Measurements from ENCODE around the gene BRD9.
"Not testable (repeated sequence)": the region's sequence is repeated elsewhere in the genome, so short reads cannot be mapped to it uniquely, and the experiment has no call there.

Gene BRD9

DNA sequence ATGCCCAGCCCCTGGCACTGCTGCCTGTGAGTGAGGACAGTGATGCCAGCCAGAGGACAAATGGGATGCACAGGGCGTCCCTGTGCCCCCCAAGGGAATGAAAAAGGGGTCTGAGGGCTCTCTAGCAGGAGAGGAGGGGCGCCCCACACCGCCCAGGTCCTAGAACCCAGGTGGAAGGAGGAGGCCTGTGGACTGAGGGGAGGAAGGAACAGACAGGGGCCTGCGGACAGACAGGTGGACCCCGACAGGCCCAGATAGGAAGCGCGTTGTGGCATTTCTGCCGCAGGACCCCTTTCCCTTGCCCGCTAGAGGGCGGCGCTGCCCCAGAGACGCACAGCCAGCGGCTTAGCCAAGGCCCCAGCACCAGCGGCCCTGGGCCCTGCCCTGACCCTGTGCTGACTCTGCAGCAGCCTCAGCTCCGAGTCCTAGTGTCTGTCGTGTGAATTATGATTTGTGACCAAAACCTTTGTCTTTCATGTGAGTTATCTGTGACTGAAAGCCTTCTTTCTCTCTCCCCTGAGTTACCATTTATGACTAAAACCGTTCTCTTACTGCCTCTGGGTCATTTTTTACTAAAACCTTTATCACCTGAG, 30.8 kb upstream of the BRD9 start:
- DNase-seq = peak; percentile 74

DNA sequence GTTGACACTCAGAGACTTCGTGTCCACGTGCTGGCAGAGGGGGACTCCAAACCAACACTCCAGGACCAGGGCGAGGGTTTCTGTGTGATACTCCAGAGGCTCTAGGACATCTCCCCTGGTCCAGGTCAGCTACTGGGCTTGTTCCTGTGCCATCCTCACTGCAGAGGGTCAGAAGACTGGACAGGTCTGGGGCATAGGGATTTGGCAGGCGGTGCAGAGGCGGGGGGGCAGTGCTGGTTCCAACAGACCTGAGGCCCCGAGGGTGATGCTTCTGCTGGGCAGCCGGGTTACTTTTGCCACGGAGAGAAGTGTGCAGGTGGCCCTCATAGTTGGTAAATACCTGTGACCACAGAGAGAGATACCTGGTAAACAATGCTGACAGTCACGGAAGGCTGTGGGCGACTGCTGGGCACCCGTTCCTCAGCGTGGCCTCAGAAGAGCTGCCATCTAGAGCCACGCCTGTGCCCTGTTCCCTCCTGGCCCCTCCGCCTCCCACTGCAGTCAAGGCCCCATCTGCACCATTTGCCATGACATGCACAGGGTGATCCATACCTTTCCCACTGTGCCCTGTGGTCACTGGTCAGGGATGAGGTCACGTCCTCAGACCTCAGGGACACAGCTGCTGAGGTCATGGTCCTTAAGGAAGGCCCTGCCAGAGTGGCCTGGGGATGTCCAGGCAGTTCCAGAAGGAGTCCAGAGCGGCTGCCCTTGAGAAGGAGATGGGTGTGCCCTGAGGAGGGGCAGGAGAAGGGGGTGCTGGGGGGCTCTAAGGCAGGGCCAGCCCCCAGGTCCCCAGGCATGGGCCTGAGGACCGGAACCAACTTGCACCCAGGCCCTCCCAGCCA, 30.1 kb upstream of the BRD9 start:
- DNase-seq = no peak

DNA sequence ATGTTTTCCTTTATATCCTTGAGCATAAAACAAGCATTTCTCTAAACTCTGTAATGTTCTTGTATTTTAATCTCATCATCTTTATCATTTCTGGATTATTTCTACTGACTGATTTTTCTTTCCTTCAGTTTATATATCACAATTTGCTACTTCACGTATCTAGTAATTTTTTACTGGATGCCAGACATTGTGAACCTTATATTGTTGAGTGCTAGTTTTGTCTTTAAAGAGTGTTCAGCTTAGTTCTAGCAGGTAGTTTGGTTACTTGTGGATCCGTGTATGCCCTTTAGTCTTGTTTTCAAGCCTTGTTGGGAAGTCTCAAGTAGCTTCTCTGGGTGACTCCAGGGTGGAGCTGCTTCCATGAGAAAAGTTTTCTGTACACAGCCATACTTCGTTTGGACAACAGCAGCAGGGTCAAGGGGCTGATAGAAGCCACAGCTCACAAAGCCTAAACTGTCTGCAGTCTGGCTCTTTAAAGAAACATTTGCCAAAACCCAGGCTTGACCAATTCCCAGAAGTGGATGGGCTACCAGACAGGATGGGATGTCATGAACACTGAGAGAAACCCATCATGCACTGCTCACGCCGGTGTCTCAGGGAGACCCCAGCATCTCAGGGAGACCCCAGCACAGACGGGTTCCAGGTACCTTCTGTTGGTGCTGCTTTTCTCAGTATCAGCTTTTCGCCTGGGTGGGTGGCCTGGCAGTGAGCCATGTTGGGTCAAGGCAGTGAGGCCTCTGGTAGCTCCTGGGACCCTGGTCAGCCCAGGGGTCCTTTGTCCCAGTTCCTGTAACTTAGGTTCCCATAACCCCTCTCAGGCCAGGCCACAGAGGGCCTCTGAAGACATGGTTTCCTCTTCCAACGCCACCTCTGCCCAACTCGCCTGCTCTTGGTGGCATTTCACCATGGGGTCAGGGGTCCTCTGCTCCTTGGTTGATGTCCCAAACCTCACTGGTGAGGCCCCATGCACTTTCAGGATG, 29.1 kb upstream of the BRD9 start:
- DNase-seq = no peak

- DNase-seq = no peak
Observed at GRCh38 chr5:920321-920720, 27.7 kb upstream of the BRD9 start.

DNA sequence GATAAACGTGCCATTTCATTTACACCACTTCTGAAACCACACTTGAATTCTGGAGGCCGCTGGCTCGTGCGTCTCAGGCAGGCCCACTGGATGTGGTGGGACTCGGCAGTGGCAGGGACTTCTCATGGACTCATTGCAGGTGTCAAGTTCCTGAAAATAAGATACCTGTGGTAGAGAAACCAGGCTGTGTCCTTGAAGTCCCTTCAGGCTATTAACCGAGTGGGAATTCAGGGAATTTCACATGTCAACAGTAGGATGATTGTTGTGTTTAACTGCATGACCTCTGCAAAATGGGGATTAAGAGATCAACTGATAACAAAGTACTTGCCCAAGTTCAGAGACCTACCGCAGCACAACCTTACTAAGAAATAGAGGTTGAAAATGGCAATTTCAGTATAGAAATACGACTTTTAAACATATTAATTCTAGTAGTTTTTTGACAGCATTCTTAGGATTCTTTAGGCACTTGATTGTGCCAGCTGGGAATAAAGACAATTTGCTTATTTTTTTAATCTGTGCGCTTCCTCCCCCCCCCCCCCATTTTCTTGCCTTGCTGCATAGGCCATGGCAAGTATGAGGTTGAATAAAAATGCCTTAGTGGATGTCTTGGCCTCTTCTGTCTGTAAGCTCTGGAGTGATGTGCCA, 26.9 kb upstream of the BRD9 start:
- no peak for DNase-seq

- DNase-seq = not testable (repeated sequence)
Observed at GRCh38 chr5:918717-919116, 26.1 kb upstream of the BRD9 start.

DNA sequence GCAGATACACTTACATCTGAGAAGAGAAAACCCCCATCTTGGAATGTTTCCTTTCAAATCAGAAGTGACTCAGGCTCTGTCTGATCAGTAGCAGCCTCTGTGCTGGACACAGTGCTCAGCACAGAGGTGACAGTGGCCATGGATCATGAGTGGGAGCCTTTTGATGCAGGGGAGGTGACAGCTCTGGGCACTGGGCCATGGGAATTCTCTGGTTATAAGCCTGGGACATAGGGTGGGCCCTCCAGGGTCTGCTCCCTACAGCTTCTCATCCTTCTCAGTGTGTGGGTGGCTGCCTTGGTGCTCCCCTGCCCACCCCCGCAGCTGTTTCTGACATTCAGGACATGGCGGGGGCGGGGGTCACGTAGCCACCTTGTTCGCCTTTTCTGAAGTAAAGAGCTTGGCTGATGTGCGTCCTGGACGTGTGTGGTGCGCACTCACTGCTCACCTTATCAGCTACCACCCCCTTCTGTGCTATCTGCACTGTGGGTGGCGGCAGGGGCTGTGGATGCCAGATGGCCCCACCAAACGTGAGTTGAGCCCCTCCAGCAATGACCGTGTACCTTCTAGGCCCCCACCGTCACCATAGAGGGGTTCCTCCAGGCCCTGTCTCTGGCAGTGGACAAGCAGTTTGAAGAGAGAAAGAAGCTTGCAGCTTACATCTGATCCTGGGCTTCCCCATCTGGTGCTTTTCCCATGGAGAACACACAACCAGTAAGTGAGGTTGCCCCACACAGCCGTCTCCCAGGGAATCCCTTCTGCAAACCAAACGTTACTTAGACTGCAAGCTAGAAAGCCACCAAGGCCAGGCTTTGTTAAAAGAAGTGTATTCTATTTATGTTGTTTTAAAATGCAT, 24.1 kb upstream of the BRD9 start:
- DNase-seq = no peak

GRCh38 chr5:915946-916345, 23.3 kb upstream of the BRD9 start:
- no peak for DNase-seq

- not testable (repeated sequence) for DNase-seq
Observed at GRCh38 chr5:915346-915745, 22.7 kb upstream of the BRD9 start.

- no peak for DNase-seq
Observed at GRCh38 chr5:914612-915011, 22.0 kb upstream of the BRD9 start.

DNA sequence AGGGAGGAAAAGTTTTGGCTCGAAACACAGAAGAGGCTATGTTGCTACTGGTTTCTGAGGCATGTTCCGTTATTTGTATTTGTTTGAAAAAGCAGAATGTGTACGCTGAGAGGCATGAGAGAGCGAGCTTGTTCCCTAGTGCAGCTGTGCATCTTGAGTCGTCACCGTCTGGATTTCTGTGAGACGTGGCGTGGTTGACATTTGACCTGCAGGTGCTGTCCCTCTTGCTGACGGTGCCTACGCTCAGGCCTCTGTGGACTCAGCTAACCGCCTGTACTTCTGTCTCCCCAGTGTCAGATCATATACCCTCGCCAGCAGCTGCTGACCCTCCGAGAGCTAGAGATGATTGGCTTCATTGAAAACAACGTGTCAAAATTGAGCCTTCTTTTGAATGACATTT, 21.6 kb upstream of the BRD9 start:
- DNase-seq = no peak

GRCh38 chr5:912280-913091, 19.9 kb upstream of the BRD9 start:
- no peak for DNase-seq

GRCh38 chr5:911601-912000, 19.0 kb upstream of the BRD9 start:
- DNase-seq = no peak

DNA sequence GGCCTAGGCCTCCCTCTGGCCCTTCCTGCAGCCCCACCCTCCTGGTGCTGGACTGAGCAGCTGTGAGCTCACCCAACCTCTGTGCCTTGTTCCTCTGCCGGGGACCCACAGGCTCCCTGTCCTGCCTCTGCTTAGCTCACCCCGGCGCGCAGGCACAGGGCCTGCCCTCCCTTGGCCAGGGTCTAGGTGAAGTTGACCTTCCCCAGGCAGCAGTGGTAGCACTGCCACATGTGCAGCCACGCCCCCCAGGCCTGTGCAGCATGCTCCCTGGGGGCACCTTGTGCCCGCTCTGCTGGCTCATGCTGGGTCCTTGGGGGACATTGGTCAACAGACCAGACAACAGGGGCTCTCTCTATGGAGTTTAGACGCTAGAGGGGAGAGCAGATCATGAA, 18.2 kb upstream of the BRD9 start:
- no peak for DNase-seq

DNA sequence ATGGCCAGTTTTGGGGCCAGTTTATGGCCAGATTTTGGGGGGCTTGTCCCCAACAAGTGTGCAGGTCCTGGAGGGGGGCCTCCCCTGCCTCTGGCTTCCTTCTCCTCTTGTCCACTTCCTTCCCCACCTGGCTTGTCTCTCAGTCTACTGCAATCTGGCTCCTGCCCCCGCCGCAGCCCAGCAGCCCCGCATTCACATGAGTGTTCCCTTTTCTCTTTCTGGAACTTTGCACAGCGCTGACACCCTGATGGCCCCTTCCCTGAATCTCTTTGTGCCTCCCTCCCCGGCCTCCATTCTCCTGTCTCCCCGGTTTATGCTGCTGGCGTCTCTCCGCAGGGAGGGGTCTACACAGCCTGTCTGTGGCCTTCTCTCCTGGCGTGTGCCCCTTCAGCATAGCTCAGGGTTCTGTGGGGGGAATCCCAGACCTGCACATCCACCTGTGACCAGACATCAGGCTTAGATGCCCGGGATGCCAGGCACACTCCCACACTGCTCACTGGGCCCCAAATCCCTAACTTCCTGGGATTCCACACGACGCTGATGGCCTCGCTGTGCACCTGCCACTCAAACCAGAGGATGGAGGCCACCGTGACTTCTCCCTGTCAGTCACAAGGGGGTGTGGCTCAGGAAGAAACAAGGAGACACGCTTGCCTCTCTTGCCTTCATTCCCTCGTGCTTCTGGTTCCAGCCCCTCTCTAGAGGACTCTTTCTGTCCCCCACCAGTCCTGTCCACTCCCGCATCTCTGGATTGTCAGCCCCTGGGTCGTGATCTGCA, 17.6 kb upstream of the BRD9 start:
- DNase-seq = no peak

DNA sequence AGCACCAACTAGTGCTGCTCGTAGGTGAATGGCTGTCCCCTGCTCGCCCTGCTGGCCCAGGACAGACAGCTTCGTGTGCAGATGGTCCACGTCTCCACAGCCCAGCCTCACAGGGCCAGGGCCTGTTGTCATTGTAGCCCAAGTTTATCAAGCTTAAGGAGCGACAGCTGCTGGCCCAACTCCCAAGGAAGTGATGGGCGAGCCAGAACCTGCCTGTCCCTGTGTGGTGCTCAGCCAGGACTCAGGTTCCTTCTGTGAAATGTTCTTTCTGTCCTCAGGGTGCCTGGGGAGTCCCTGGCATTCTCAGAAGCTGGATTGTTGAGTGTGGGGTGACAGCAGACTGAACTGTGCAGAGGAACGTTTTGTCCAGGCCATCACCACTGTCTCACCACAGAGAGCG, 16.5 kb upstream of the BRD9 start:
- DNase-seq = no peak

DNA sequence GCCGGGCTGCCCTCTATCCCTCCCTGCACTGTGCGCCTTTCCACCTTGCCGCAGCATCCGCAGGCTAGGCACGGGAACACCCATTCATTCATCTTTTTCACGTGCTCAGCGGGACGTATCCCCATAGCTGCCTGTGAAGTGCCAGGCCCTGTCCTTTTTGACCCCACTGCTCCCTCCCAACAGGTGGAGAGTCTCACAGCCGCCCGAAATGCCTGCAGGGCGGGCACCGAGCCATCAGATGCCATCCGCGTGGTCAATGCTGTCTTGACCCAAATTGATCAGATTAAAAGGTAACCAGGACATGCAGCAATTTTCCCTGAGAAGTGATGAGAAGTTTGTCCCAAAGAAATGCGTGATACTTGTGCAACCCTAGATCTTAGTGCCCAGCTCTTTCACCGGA, 15.6 kb upstream of the BRD9 start:
- DNase-seq = no peak

DNA sequence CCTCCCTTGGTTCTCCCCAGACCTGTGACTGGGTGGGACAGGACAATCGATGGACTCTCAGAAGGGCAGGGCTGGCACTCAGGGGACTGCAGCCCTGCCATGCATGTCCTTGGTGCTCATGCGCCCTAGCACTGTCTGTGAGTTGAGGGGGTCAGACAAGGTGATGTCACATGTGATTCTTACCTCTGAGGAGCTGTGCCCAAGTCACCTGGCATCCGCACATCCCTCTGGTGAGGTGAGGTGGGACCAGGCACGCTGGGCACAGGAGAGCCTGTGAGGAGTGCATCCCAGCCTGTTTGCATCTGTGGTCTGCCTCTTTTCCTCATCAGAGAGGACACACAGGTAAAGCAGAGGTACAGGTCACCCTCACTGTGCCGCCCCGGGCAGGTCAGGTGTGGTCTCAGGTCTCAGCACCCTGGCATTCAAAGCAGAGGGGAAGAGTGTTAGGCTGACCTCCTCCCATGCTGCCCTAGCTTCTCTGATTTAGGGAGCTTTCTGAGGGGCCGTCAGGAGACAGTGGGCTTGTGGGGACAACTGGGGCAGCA, 14.8 kb upstream of the BRD9 start:
- DNase-seq = no peak

DNA sequence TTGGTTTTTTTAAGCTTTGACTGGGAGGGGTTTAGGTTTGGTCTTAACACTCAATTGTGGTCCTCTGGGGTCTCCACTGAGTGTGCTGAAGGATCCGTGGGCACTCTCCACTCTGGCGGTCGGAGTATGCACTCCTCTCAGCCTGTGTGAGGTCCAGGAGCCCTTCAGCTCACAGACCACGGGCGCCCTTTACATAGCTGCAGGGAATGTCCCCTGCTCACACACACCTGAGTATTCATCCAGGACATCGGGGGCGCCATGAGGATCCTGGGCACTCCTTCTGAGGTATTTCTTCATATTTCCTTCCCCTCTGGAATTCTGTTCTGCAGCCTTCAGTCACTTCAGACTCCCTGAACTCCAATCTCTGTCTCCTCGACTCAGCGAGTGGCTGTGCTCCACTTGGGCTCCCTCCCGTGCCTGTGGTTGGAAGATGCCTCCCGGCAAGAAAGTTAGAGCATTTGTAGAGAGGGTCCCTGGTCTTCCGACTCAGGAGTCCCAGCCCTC, 12.6 kb upstream of the BRD9 start:
- DNase-seq = no peak
